ENCODE data around the gene LRP1B.
"Not testable (repeated sequence)": the region's sequence is repeated elsewhere in the genome, so short reads cannot be mapped to it uniquely, and the experiment has no call there.

LRP1B gene

DNA sequence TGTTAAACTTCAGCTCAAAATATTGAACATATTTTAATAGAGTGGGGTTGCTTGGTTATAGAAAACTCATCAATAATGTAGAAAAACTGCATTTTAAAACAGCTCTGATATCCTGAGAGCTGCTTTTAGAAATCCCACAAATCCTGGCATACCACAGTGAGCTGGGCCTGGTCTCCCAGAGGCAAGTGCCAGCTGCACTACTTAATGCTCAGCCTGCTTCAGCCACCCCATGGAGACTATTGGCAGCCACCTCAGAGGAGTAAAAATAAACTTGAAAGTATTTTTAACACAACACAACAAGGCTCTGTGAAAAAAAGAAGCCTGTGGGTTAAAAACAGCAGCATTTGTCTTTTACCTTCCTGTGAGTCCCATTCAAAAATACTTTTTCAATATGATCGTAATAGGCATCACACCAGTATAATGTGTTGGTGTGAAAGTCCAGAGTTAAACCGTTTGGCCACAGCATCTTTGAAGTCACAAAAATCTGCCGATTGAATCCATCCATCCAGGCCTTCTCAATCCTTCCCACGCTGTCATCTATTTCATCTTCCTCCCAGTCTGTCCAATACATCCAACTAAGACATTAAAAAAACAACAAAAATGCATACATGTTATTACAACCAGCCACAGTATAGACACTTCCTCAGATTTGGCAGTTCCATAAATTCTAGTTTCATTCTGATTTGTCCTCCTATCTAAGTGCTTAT, 1115.3 kb downstream of the LRP1B start:
- DNase-seq (ENCODE audit: low read depth): no peak

DNA sequence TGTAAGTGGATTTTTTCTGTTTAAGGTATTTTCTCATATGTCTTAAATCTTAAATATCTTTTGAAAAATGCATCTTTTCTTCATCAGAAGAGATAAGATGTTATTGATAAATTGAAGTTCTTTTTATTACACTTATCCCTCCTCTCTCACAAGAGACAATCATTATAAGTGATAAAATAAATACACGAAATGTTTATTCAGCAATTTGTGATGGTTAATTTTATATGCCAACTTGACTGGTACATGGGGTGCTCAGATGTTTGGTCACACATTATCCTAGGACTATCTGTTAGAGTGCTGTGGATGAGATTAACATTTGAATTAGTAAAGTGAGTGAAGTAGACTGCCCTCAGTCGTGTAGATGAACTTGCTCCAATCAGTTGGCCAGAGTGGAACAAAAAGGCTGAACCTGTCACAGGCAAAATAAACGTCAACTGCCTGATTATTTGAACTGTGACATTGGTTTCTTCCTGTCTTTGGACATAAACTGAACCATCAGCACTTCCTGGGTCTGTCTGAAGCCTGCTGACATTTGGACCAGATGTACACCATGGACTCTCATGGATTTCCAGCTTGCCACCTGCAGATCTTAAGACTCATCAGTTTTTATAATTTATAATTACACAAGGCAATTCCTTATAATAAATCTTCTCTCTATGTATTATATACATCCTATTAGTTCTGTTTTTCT, 1126.7 kb downstream of the LRP1B start:
- no peak for DNase-seq (ENCODE audit: low read depth)

DNA sequence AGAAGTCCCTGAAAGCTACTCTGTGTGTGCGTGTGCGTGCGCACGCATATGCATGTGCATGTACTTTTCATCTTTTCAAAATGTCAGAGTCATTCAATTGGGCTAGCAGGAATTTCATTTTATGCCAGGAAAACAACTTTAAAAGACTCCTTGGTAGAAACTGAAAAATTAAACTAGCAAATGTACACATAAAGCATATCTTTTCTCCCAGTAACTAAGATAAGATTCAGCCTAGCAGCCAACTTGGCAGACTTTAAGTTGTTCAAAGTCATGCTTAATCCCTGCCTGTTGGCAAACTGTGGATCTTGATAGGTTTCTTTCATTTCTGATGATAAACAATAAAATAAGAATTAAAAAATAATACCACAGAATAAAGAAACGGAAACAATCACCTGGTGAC, 1129.1 kb downstream of the LRP1B start:
- no peak for DNase-seq (ENCODE audit: low read depth)

DNA sequence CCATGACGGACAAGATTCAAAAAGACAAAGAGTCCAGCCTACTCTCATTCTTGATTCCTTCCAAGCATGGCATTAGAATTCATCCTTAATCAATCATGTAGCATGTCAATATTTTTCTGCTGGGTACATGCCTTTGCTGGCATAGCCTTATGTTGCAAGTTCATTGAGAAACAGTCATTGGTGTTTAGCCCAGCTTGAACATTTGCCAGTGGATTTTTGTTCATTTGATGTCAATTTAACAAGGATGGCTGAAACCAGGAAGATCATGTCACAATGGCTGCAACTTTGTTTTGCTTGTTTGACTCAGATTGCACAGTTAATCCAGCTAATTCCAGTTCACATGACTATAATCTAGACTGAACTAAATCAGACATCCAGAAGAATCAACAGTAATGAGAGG, 1132.2 kb downstream of the LRP1B start:
- DNase-seq (ENCODE audit: low read depth): no peak

GRCh38 chr2:140998017-140998416, 1132.8 kb downstream of the LRP1B start:
- no peak for DNase-seq (ENCODE audit: low read depth)

DNA sequence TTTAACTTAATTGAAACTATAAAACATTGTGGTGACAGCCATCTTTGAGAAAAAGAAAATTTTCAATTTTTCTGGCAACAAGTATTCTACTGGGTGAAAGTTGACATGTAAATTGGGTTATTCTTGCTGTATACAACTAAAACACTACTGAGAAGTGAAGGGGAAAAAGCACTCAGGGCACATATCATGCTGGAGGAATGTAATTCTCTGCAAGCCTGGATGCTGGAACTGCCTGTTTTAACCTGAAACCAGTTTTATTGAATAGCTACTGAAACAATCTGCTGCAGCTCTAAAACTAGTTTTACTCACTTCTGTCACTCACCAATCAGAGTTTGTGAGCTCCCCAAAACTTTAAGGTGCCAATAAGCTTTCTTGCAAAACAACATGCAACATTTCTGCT, 1136.0 kb downstream of the LRP1B start:
- no peak for DNase-seq (ENCODE audit: low read depth)

DNA sequence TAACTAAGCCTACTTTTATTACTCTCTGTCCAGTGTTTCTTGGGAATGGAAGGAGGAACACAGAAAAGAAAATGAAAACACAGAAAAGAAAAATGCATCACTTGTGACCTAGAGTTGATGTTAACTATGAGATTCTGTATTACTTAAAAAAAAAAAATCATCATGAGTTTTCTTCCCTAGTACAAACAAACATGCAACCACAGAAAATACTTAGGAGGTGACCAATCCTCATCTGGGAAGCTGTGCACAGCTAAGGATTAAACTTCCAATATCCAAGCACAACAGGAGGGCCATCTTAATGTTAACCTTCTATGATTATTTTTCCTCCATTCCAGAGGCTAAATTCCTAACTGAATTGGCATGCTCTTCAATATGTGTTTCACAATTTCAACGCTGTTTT, 1140.4 kb downstream of the LRP1B start:
- no peak for DNase-seq (ENCODE audit: low read depth)

DNA sequence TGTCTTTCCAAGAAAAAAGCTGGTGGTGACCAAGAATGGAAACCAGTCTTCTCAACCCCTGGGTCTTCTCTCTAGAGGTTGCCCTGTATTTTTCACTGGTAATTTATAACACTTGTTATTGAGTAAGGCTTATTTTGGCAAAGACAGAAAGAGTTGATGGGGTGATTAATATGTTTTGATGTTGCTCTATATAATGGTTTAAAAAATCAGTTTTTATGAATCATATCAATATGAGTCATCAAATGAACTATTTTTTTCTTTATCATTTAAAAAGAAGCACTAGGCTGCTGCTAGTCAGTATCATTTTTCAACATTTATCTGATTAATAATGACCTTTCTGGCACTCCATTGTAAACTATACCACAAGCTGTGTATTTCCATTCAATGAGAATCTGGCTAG, 1142.2 kb downstream of the LRP1B start:
- DNase-seq (ENCODE audit: low read depth): no peak

- DNase-seq (ENCODE audit: low read depth): no peak
These were observed 1144.4 kb downstream of the LRP1B start for GRCh38 chr2:140986456-140986855.

GRCh38 chr2:140975237-140975636, 1155.6 kb downstream of the LRP1B start:
- DNase-seq (ENCODE audit: low read depth): no peak

GRCh38 chr2:140972724-140973123, 1158.1 kb downstream of the LRP1B start:
- DNase-seq (ENCODE audit: low read depth): no peak

GRCh38 chr2:140964324-140964723, 1166.5 kb downstream of the LRP1B start:
- not testable (repeated sequence) for DNase-seq (ENCODE audit: low read depth)

- no peak for DNase-seq (ENCODE audit: low read depth)
These were observed 1180.9 kb downstream of the LRP1B start for GRCh38 chr2:140949932-140950331.

DNA sequence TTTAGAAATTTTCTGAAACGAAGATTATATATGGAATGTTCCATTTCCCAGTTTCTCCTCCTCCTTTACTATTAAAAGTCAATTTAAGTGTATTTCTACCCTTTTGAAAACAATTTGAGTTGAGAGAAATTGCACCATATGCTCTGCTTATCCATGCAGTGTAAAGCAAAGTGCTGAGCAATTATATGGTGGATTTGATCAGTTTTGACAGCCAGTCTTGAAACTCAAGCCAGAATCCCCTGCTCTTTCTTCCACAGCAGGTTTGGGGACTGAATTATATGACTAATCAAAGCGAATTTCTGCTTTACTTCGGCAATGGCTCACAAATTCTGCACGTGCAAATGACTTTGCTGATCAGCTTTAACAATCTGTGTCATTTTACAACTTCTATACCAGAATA, 1183.6 kb downstream of the LRP1B start:
- DNase-seq (ENCODE audit: low read depth): no peak

DNA sequence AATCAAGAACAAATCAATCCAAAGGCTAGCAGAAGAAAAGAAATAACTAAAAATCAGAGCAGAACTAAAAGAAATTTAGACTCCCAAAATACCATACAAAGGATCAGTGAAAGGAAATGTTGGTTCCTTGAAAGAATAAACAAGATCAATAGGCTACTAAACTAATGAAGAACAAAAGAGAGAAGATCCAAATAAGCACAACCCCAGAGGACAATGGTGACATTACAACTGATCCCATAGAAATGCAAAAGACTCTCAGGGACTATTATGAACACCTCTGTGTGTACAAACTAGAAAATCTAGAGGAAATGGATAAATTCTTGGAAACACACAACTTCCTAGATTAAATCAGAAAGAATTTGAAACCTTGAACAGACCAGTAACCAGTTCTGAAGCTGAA, 1186.9 kb downstream of the LRP1B start:
- no peak for DNase-seq (ENCODE audit: low read depth)

DNA sequence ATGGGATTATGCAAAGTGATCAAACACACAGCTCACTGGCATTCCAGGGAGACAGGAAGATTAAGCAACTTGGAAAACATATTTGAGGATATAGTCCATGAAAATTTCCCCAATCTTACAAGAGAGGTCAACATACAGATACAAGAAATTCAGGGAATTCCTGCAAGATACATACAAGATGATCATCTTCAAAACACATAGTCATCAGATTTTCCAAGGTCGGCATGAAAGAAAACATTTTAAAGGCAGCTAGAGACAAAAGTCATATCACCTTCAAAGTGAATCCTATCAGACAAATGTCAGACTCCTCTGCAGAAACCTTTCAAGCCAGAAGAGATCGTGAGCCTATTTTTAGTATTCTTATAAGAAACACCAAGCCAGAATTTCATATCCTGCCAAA, 1188.5 kb downstream of the LRP1B start:
- DNase-seq (ENCODE audit: low read depth): no peak

DNA sequence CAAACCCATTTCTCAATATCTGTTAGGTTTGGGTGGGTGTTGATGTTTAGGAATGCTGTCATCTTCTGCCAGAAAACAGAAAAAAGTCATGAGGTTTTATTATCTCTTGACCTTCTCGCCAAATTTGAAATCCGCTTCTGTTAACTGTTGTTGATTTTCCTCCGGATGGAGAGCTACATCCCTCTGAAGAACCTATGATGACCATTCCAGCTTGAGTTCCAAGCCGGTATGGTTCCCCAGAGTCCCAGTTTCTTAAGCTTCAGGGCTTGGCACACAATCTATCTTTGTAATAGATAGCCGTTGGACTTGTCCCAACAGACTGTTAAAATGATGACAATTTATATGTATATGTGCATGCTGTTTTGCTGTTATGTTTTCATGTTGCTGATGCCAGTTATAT, 1201.0 kb downstream of the LRP1B start:
- DNase-seq (ENCODE audit: low read depth): no peak

DNA sequence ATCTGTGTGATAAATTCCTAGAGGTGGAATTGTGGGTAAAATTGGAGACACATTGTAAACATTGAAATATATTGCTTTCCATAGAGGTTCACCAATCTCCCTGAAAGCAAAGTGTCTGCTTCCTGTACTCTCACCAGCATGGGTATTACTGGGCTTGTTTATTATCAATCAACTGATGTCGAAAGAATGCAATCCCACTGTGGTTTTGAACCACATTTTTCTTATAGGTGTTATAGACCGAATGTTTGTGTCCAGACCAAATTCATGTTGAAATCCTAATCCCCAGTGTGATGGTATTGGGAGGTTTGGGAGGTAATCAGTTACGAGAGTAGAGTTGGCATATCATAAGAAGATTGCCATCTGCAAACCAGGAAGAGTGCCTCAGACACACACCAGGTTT, 1212.4 kb downstream of the LRP1B start:
- no peak for DNase-seq (ENCODE audit: low read depth)

DNA sequence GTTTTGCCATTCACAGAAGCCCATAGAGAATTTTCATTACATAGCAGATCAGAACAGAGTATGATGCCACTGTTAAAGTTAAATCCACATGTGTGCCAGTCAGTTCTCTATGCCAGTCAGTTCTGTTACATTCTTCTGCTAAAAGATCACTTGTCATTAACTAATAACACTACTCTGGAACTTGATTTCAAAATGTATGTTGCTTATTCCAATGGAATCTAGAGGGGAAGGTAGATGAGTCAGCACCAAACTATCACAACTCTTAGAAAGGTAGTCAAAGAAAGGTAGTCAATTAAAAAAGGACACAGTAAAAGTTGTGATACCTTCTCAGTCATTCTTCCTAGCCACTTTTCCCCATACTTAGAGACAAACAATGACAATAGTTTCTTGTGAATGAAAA, 1214.4 kb downstream of the LRP1B start:
- no peak for DNase-seq (ENCODE audit: low read depth)

GRCh38 chr2:140910683-140911082, 1220.1 kb downstream of the LRP1B start:
- no peak for DNase-seq (ENCODE audit: low read depth)

- no peak for DNase-seq (ENCODE audit: low read depth)
These were observed 1225.6 kb downstream of the LRP1B start for GRCh38 chr2:140905083-140905781.

DNA sequence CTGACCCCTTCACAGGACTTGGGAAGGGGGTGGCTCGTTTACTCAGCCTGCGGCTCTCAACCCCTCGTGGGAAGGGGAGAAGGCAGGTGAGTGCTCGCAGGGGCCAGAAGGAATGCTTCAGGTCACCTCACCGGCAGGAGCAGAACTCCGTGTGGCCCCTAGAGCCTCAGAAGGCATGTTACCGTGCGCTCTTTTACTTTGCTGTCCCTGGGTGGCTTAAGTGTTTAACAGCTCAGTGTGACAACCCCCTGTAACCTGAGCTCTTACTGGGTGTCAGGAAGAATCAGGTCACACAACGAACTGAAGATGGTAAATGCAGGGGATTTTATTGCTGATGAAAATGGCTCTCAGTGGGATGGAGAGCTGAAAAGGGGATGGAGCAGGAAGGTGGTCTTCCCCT, 1235.4 kb downstream of the LRP1B start:
- no peak for DNase-seq (ENCODE audit: low read depth)

DNA sequence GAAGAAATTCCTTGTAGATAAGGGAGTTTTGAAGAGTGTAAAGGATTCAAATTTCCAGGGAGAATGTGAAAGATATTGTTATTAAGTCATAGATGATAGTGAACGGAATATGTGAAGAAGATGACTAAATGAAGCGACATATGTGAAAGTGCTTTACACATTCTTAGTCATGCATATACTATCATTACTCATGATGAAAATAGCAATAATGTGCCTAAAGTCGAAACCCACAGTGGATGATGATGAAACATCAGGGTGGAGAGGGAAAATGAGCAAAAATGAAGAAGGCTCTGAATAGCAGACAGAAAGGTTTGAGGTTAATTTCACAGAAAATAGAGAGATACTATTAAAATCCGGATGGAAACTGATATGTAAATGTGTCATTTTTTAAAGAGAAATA, 1237.1 kb downstream of the LRP1B start:
- DNase-seq (ENCODE audit: low read depth): no peak
